HCT116 (cell line): ENCODE measurements around the gene HDGF. TPM values are rescaled to one million over a fixed set of nuclear protein-coding genes. Genes with fewer than 3 reads are reported as not detected.
A peak's percentile ranks its signal among the peaks of the same experiment; 100 is the strongest.

Experiments
- ATAC-seq: fragments of 200-7000 bp; cut with Tn5 transposase; 2 replicates; pipeline ENCODE4 v1.9.1; 2020; ENCODE audit warnings: mild to moderate bottlenecking, moderate library complexity
- BruUV-seq: library from RNA; stranded (reverse); fragments of 400-500 nt; replicated peaks from 2 replicates; lab custom pipeline; 2021; lab: Mats Ljungman, UMichigan
- CTCF ChIA-PET: fragments of 300-600 bp; sonication (Branson Sonifier 250); formaldehyde crosslinking; loops from one replicate; lab custom pipeline; 2021; ENCODE audit warnings: antibody characterized with exemption; lab: Charles Lee
- POLR2A ChIA-PET: fragments of 300-600, 350-600 bp; sonication (Branson Sonifier 250); formaldehyde crosslinking; loops from one replicate; lab custom pipeline; 2021; ENCODE audit warnings: antibody characterized with exemption; lab: Charles Lee
- RAD21 ChIA-PET, 2 experiments: fragments of 300-600 bp; sonication (Branson Sonifier 250); formaldehyde crosslinking; loops; one replicate each; lab custom pipeline; 2023; ENCODE audit warnings: low total read pairs in 2 of 2; ENCODE audit not compliant: uncharacterized antibody in 2 of 2, unreplicated experiment in 2 of 2, low non-redundant PET in 1 of 2; lab: Charles Lee
- DNase-seq: peaks from one replicate; pipeline ENCODE4 v3.0.0-alpha.2; 2010; ENCODE audit warnings: low read depth, low spot score
- H2AFZ ChIP-seq: fragments of 200-600 bp; shearing (Covaris generic), sonication (generic); 2 replicates; pipeline ENCODE4 v1.6.1; 2017; ENCODE audit warnings: low read depth, mixed run types, mixed read lengths, antibody characterized with exemption, low read length; ENCODE audit not compliant: poor library complexity, severe bottlenecking
- H3K27ac ChIP-seq: 2 replicates; pipeline ENCODE4 v1.5.1; 2012; ENCODE audit warnings: low read depth, low read length
- H3K27me3 ChIP-seq: fragments of 200-600 bp; sonication (generic); 2 replicates; pipeline ENCODE4 v1.6.1; 2016; ENCODE audit warnings: mixed run types, low read length, mixed read lengths; ENCODE audit not compliant: insufficient read depth
- H3K36me3 ChIP-seq, 2 experiments: fragments of 200-500 bp in 1 of 2; fragments of 200-600 bp in 1 of 2; sonication (Bioruptor generic) in 1 of 2; sonication (generic) in 1 of 2; 2 replicates each; pipeline versions ENCODE4 v1.5.1 to v1.6.1; 2014 to 2016; ENCODE audit warnings: low read length in 2 of 2, inconsistent platforms in 1 of 2, mixed read lengths in 1 of 2, mixed run types in 1 of 2; ENCODE audit not compliant: insufficient read depth in 2 of 2, control insufficient read depth in 1 of 2
- H3K4me1 ChIP-seq, 2 experiments: fragments of 200-600 bp in 1 of 2; sonication (generic) in 1 of 2; 2 replicates each; pipeline versions ENCODE4 v1.5.1 to v1.6.1; 2012 to 2017; ENCODE audit warnings: low read length in 2 of 2, inconsistent platforms in 1 of 2, mild to moderate bottlenecking in 1 of 2, mixed read lengths in 1 of 2, mixed run types in 1 of 2, moderate library complexity in 1 of 2; ENCODE audit not compliant: insufficient read depth in 2 of 2, control insufficient read depth in 1 of 2
- H3K4me2 ChIP-seq: fragments of 200-600 bp; sonication (generic); 2 replicates; pipeline ENCODE4 v1.6.1; 2017; ENCODE audit warnings: mixed run types, low read length, mixed read lengths
- H3K4me3 ChIP-seq, 2 experiments: fragments of 200-600 bp in 1 of 2; sonication (generic) in 1 of 2; replicated peaks in 1 of 2; 2 replicates each; pipeline ENCODE4 v1.5.1; 2011 to 2016; ENCODE audit warnings: low read length in 2 of 2, control low read depth in 1 of 2, low read depth in 1 of 2, mild to moderate bottlenecking in 1 of 2, mixed read lengths in 1 of 2, mixed run types in 1 of 2
- H3K79me2 ChIP-seq: fragments of 200-600 bp; sonication (generic); 2 replicates; pipeline ENCODE4 v1.6.1; 2017; ENCODE audit warnings: mild to moderate bottlenecking, mixed run types, low read length, moderate library complexity, mixed read lengths; ENCODE audit not compliant: insufficient read depth
- H3K9ac ChIP-seq: fragments of 200-600 bp; sonication (generic); 2 replicates; pipeline ENCODE4 v1.6.1; 2016; ENCODE audit warnings: low read length, mixed read lengths
- H3K9me2 ChIP-seq: fragments of 200-600 bp; sonication (generic), shearing (Covaris generic); 2 replicates; pipeline ENCODE4 v1.6.1; 2017; ENCODE audit warnings: mixed run types, mild to moderate bottlenecking, moderate library complexity; ENCODE audit not compliant: insufficient read depth
- H3K9me3 ChIP-seq, 2 experiments: fragments of 200-500 bp in 1 of 2; fragments of 200-600 bp in 1 of 2; sonication (Bioruptor generic) in 1 of 2; sonication (generic) in 1 of 2; 2 replicates each; pipeline ENCODE4 v1.6.1; 2014 to 2017; ENCODE audit warnings: low read length in 2 of 2, mixed read lengths in 2 of 2, inconsistent platforms in 1 of 2, low read depth in 1 of 2, mild to moderate bottlenecking in 1 of 2, mixed run types in 1 of 2, moderate library complexity in 1 of 2; ENCODE audit not compliant: control insufficient read depth in 1 of 2, insufficient read depth in 1 of 2
- H4K20me1 ChIP-seq: fragments of 200-600 bp; sonication (generic), shearing (Covaris generic); 2 replicates; pipeline ENCODE4 v1.6.1; 2017; ENCODE audit warnings: mixed run types, mild to moderate bottlenecking, moderate library complexity; ENCODE audit not compliant: insufficient read depth
- CEBPB ChIP-seq: IDR thresholded peaks from 2 replicates; pipeline ENCODE4 v1.6.1; 2012; ENCODE audit warnings: low read depth
- EGR1 ChIP-seq: IDR thresholded peaks from 2 replicates; pipeline ENCODE4 v1.6.1; 2012; ENCODE audit warnings: low read depth
- ELF1 ChIP-seq: IDR thresholded peaks from 2 replicates; pipeline ENCODE4 v1.6.1; 2012; ENCODE audit warnings: low read depth, borderline replicate concordance
- EZH2 ChIP-seq: fragments of 200-600 bp; sonication (generic); IDR thresholded peaks from 2 replicates; pipeline ENCODE4 v1.6.1; 2017; ENCODE audit warnings: antibody characterized with exemption, mixed run types
- EZH2phosphoT487 ChIP-seq: fragments of 200-600 bp; IDR thresholded peaks from 2 replicates; pipeline ENCODE4 v1.6.1; 2018; ENCODE audit warnings: antibody characterized with exemption, borderline replicate concordance
- FOSL1 ChIP-seq: IDR thresholded peaks from 2 replicates; pipeline ENCODE4 v1.6.1; 2012; ENCODE audit warnings: low read depth
- JUND ChIP-seq: IDR thresholded peaks from 2 replicates; pipeline ENCODE4 v1.6.1; 2012
- MAX ChIP-seq: IDR thresholded peaks from 2 replicates; pipeline ENCODE4 v1.6.1; 2012
- POLR2A ChIP-seq: IDR thresholded peaks from 2 replicates; pipeline ENCODE4 v1.7.0; 2011; ENCODE audit warnings: borderline replicate concordance; ENCODE audit not compliant: insufficient read depth, insufficient read length; ENCODE audit errors: extremely low read depth
- SP1 ChIP-seq: IDR thresholded peaks from 2 replicates; pipeline ENCODE4 v1.6.1; 2012; ENCODE audit warnings: low read depth
- SRF ChIP-seq: IDR thresholded peaks from 2 replicates; pipeline ENCODE4 v1.6.1; 2012; ENCODE audit warnings: low read depth
- TCF7L2 ChIP-seq: IDR thresholded peaks from 2 replicates; pipeline ENCODE4 v1.7.0; 2011; ENCODE audit warnings: borderline replicate concordance, inconsistent platforms; ENCODE audit not compliant: insufficient read depth, insufficient read length; ENCODE audit errors: extremely low read depth
- YY1 ChIP-seq: IDR thresholded peaks from 2 replicates; pipeline ENCODE4 v1.6.1; 2011; ENCODE audit warnings: low read length, low read depth, moderate library complexity, mild to moderate bottlenecking; ENCODE audit not compliant: insufficient replicate concordance; ENCODE audit errors: extremely low read depth
- ZFX ChIP-seq: fragments of 450-650 bp; IDR thresholded peaks from 2 replicates; pipeline ENCODE4 v1.6.1; 2017
- intact Hi-C: fragments of 100-400 bp; cut with micrococcal nuclease; formaldehyde crosslinking; loops from 2 replicates; pipeline ENCODE4 v1.10.0; 2022
- total RNA-seq: library from RNA; stranded (reverse); gene quantifications from one replicate; pipeline ENCODE4 v1.2.1, GENCODE V29; 2021; ENCODE audit not compliant: unreplicated experiment
- TF ChIP-seq, protein P1 (sequence below): IDR thresholded peaks from 2 replicates; pipeline ENCODE4 v1.6.1; 2012; ENCODE audit warnings: low read depth
- TF ChIP-seq, protein P2 (sequence below), 3 experiments: fragments of 200-600 bp in 1 of 3; sonication (generic) in 1 of 3; IDR thresholded peaks in 2 of 3; conservative IDR thresholded peaks in 1 of 3; 2 replicates each; pipeline ENCODE4 v1.5.1; 2012 to 2017; ENCODE audit warnings: low read depth in 2 of 3, low read length in 2 of 3, antibody characterized with exemption in 1 of 3, borderline replicate concordance in 1 of 3, control low read depth in 1 of 3, mild to moderate bottlenecking in 1 of 3, mixed read lengths in 1 of 3, mixed run types in 1 of 3, moderate library complexity in 1 of 3; ENCODE audit not compliant: insufficient read depth in 1 of 3
- TF ChIP-seq, protein P3 (sequence below): IDR thresholded peaks from 2 replicates; pipeline ENCODE4 v1.6.1; 2012
- TF ChIP-seq, protein P4 (sequence below): IDR thresholded peaks from 2 replicates; pipeline ENCODE4 v1.6.1; 2011; ENCODE audit warnings: mild to moderate bottlenecking, low read length, moderate library complexity; ENCODE audit not compliant: insufficient replicate concordance; ENCODE audit errors: extremely low read depth

HDGF gene
- total RNA-seq, 1 experiment from 2014 or later = 304 TPM

DNA sequence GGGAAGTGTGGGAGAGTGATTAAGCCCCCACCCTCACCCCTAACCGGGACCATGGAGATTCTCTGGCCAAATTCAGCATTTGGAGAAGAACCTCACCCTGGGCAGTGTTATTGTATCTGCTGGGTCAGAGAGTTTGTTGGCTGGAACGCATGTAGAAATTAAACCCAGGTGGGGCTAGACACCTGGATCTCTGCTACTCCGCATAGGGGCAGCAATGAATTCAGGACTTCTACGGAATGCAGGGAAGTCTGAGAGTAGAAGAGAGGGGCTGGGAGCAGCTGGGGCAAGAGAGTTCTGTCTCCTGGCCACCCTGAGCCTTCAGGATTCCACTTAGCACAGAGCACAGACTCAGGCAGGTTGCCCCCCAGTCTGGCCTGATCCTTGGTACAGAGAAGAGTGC, 42.4 kb downstream of the HDGF start (continued):
- TF ChIP-seq EZH2phosphoT487 (no peak), POLR2A (no peak), EZH2 (no peak), EGR1 (no peak), ELF1 (no peak), ZFX (no peak), FOSL1 (no peak), TCF7L2 (no peak)

GRCh38 chr1:156708218-156708661, 43.2 kb downstream of the HDGF start:
- RAD21 ChIA-PET = interaction anchor here (0.9 to 1.6 kb wide), 2 partner anchors 18 kb away, joined by 3 to 5 read pairs; no protein-coding TSS in a partner anchor
- H3K36me3 ChIP-seq = no peaks in the 10 kb centered on the region
- no peak for ATAC-seq
- intact Hi-C loops = no loop called here
- H3K4me1 ChIP-seq = peaks cover 87 to 100% of the 10 kb centered on the region in 2 experiments
- H3K9ac ChIP-seq = peak overlapping the region; percentile 37
- H3K9me2 ChIP-seq = no peaks in the 10 kb centered on the region
- peaks cover 17% of the 10 kb centered on the region for H3K79me2 ChIP-seq
- POLR2A ChIA-PET = interaction anchor here (1.3 kb wide), 1 partner anchor 19 kb away, joined by 4 read pairs; no protein-coding TSS in a partner anchor
- H3K9me3 ChIP-seq = no peaks in the 10 kb centered on the region
- H3K4me3 ChIP-seq = no peak overlapping the region
- H3K27ac ChIP-seq = peak overlapping the region; percentile 66
- no peak for DNase-seq
- BruUV-seq = no TSS peak
- peak overlapping the region; percentile 85 for H3K4me2 ChIP-seq
- CTCF ChIA-PET = interaction anchor here (0.9 to 14.7 kb wide), 4 partner anchors 10 to 151 kb away, joined by 3 to 310 read pairs (median 31); partner anchors contain the start of genes ISG20L2 and METTL25B
- no peaks in the 10 kb centered on the region for H4K20me1 ChIP-seq
- no peak overlapping the region for H2AFZ ChIP-seq
- H3K27me3 ChIP-seq = no peaks in the 10 kb centered on the region
- TF ChIP-seq, protein P1, sequence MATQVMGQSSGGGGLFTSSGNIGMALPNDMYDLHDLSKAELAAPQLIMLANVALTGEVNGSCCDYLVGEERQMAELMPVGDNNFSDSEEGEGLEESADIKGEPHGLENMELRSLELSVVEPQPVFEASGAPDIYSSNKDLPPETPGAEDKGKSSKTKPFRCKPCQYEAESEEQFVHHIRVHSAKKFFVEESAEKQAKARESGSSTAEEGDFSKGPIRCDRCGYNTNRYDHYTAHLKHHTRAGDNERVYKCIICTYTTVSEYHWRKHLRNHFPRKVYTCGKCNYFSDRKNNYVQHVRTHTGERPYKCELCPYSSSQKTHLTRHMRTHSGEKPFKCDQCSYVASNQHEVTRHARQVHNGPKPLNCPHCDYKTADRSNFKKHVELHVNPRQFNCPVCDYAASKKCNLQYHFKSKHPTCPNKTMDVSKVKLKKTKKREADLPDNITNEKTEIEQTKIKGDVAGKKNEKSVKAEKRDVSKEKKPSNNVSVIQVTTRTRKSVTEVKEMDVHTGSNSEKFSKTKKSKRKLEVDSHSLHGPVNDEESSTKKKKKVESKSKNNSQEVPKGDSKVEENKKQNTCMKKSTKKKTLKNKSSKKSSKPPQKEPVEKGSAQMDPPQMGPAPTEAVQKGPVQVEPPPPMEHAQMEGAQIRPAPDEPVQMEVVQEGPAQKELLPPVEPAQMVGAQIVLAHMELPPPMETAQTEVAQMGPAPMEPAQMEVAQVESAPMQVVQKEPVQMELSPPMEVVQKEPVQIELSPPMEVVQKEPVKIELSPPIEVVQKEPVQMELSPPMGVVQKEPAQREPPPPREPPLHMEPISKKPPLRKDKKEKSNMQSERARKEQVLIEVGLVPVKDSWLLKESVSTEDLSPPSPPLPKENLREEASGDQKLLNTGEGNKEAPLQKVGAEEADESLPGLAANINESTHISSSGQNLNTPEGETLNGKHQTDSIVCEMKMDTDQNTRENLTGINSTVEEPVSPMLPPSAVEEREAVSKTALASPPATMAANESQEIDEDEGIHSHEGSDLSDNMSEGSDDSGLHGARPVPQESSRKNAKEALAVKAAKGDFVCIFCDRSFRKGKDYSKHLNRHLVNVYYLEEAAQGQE = no peak
- TF ChIP-seq ELF1 (no peak), CEBPB (no peak), YY1 (no peak), SRF (no peak), POLR2A (no peak), EZH2phosphoT487 (no peak), SP1 (no peak), ZFX (no peak), MAX (no peak), JUND (no peak), EZH2 (no peak), EGR1 (no peak)
- TF ChIP-seq, protein P2, sequence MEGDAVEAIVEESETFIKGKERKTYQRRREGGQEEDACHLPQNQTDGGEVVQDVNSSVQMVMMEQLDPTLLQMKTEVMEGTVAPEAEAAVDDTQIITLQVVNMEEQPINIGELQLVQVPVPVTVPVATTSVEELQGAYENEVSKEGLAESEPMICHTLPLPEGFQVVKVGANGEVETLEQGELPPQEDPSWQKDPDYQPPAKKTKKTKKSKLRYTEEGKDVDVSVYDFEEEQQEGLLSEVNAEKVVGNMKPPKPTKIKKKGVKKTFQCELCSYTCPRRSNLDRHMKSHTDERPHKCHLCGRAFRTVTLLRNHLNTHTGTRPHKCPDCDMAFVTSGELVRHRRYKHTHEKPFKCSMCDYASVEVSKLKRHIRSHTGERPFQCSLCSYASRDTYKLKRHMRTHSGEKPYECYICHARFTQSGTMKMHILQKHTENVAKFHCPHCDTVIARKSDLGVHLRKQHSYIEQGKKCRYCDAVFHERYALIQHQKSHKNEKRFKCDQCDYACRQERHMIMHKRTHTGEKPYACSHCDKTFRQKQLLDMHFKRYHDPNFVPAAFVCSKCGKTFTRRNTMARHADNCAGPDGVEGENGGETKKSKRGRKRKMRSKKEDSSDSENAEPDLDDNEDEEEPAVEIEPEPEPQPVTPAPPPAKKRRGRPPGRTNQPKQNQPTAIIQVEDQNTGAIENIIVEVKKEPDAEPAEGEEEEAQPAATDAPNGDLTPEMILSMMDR (IDR thresholded peaks at IDR 0.05 in 2 of 3, conservative IDR thresholded peaks at IDR 0.05 in 1 of 3; ENCODE audit: borderline replicate concordance in 1 of 3, insufficient read depth in 1 of 3, low read depth in 2 of 3, low read length in 2 of 3) = no peak
- TF ChIP-seq, protein P3, sequence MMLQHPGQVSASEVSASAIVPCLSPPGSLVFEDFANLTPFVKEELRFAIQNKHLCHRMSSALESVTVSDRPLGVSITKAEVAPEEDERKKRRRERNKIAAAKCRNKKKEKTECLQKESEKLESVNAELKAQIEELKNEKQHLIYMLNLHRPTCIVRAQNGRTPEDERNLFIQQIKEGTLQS = no peak
- TF ChIP-seq, protein P4, sequence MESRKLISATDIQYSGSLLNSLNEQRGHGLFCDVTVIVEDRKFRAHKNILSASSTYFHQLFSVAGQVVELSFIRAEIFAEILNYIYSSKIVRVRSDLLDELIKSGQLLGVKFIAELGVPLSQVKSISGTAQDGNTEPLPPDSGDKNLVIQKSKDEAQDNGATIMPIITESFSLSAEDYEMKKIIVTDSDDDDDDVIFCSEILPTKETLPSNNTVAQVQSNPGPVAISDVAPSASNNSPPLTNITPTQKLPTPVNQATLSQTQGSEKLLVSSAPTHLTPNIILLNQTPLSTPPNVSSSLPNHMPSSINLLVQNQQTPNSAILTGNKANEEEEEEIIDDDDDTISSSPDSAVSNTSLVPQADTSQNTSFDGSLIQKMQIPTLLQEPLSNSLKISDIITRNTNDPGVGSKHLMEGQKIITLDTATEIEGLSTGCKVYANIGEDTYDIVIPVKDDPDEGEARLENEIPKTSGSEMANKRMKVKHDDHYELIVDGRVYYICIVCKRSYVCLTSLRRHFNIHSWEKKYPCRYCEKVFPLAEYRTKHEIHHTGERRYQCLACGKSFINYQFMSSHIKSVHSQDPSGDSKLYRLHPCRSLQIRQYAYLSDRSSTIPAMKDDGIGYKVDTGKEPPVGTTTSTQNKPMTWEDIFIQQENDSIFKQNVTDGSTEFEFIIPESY = no peak
